Gastroesophageal sphincter (tissue), 3 donors: ENCODE results near the gene RAB28.

ENCODE experiments used
- EP300 ChIP-seq: sonication (generic); formaldehyde crosslinking; IDR thresholded peaks from one replicate; pipeline ENCODE4 v1.6.1; 2017; ENCODE audit warnings: antibody characterized with exemption, mild to moderate bottlenecking
- POLR2A ChIP-seq, 2 donors: fragments of 450-650 bp; IDR thresholded peaks; one replicate each; pipeline ENCODE4 v1.6.1; 2017; ENCODE audit warnings: antibody characterized with exemption in 2 of 2, mild to moderate bottlenecking in 2 of 2, moderate library complexity in 1 of 2
- TF ChIP-seq, protein P1 (sequence below), 4 experiments: fragments of 200-600 bp in 2 of 4; fragments of 450-650 bp in 2 of 4; sonication (generic) in 1 of 4; IDR thresholded peaks; one replicate each; pipeline ENCODE4 v1.5.1; 2017 to 2019; ENCODE audit warnings: antibody characterized with exemption in 4 of 4, mild to moderate bottlenecking in 2 of 4, moderate library complexity in 2 of 4

- TF ChIP-seq EP300: no peak
- TF ChIP-seq, protein P1, sequence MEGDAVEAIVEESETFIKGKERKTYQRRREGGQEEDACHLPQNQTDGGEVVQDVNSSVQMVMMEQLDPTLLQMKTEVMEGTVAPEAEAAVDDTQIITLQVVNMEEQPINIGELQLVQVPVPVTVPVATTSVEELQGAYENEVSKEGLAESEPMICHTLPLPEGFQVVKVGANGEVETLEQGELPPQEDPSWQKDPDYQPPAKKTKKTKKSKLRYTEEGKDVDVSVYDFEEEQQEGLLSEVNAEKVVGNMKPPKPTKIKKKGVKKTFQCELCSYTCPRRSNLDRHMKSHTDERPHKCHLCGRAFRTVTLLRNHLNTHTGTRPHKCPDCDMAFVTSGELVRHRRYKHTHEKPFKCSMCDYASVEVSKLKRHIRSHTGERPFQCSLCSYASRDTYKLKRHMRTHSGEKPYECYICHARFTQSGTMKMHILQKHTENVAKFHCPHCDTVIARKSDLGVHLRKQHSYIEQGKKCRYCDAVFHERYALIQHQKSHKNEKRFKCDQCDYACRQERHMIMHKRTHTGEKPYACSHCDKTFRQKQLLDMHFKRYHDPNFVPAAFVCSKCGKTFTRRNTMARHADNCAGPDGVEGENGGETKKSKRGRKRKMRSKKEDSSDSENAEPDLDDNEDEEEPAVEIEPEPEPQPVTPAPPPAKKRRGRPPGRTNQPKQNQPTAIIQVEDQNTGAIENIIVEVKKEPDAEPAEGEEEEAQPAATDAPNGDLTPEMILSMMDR (IDR thresholded peaks at IDR 0.05): no peak
- TF ChIP-seq POLR2A (IDR thresholded peaks at IDR 0.05): no peak
These were observed 6.0 kb downstream of the RAB28 start for GRCh38 chr4:13478131-13478530.
